ENCODE results near the gene UBE2QL1.
"Not testable (repeated sequence)": the region's sequence is repeated elsewhere in the genome, so short reads cannot be mapped to it uniquely, and the experiment has no call there.

The UBE2QL1 gene

DNA sequence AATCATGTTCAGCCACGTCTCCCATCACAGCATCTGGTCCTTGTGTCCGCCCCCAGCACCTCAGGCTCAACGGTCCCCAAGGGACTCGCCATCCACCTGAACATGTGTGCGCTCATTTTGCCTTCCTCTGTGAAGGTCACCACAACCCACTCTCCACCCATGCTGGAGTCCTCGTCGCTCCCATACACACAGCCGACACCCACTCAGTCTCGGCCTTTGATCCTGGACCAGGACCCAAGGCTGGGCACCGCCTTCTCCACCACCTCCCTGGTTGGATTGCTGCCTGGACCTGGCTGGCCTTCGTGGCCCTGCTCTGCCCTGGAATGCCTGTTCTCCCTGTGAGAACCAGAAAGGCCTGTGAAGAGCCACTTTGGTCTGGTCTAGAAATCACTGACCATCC, 60.3 kb downstream of the UBE2QL1 start:
- H3K4me3 ChIP-seq (ENCODE audit: low read depth, low read length), result no peak overlapping the region
- no peak for DNase-seq (ENCODE audit: low read depth, low spot score)
- ChIA-PET CTCF (no interaction called here), POLR2A (no interaction called here)
- TF ChIP-seq, protein P1, sequence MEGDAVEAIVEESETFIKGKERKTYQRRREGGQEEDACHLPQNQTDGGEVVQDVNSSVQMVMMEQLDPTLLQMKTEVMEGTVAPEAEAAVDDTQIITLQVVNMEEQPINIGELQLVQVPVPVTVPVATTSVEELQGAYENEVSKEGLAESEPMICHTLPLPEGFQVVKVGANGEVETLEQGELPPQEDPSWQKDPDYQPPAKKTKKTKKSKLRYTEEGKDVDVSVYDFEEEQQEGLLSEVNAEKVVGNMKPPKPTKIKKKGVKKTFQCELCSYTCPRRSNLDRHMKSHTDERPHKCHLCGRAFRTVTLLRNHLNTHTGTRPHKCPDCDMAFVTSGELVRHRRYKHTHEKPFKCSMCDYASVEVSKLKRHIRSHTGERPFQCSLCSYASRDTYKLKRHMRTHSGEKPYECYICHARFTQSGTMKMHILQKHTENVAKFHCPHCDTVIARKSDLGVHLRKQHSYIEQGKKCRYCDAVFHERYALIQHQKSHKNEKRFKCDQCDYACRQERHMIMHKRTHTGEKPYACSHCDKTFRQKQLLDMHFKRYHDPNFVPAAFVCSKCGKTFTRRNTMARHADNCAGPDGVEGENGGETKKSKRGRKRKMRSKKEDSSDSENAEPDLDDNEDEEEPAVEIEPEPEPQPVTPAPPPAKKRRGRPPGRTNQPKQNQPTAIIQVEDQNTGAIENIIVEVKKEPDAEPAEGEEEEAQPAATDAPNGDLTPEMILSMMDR (IDR thresholded peaks at IDR 0.05; ENCODE audit: insufficient read depth, low read length, missing control alignments), result no peak

- ChIA-PET CTCF (no interaction called here), POLR2A (interaction anchor here (0.6 kb wide), 1 partner anchor 523 kb away, joined by 3 read pairs; no protein-coding TSS in a partner anchor)
- no peak overlapping the region for H3K4me3 ChIP-seq (ENCODE audit: low read depth, low read length)
These were observed 61.5 kb downstream of the UBE2QL1 start for GRCh38 chr5:6510132-6510531.

GRCh38 chr5:6510973-6511372, 62.3 kb downstream of the UBE2QL1 start:
- TF ChIP-seq, protein P1 (IDR thresholded peaks at IDR 0.05; ENCODE audit: insufficient read depth, low read length, missing control alignments), result no peak
- CTCF ChIA-PET, result no interaction called here
- DNase-seq (ENCODE audit: low read depth, low spot score), result no peak
- POLR2A ChIA-PET, result no interaction called here
- no peak overlapping the region for H3K4me3 ChIP-seq (ENCODE audit: low read depth, low read length)

More at GRCh38 chr5:6510132-6510531, 61.5 kb downstream of the UBE2QL1 start:
- DNase-seq (ENCODE audit: low read depth, low spot score), result no peak
- TF ChIP-seq, protein P1 (IDR thresholded peaks at IDR 0.05; ENCODE audit: insufficient read depth, low read length, missing control alignments), result no peak

DNA sequence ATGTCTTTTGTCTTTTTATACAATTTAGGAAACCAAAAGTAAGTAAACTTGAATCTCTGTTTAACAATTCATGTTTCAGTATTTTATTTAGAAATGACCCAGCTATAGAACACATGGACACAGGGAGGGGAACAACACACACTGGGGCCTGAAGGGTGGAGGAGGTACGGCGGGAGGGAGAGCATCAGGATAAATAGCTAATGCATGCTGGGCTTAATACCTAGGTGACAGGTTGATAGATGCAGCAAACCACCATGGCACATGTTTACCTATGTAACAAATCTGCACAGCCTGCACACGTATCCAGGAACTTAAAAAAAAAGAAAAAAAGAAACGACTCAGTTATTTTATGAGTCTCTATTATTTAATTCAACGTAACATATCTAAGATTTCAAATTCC, 67.2 kb downstream of the UBE2QL1 start:
- H3K4me3 ChIP-seq (ENCODE audit: low read depth, low read length); POLR2A ChIA-PET; CTCF ChIA-PET; DNase-seq (ENCODE audit: low read depth, low spot score): not testable (repeated sequence)

GRCh38 chr5:6516823-6517222, 68.2 kb downstream of the UBE2QL1 start:
- TF ChIP-seq, protein P1 (IDR thresholded peaks at IDR 0.05; ENCODE audit: insufficient read depth, low read length, missing control alignments), result no peak
- POLR2A ChIA-PET, result no interaction called here
- H3K4me3 ChIP-seq (ENCODE audit: low read depth, low read length), result no peak overlapping the region
- no peak for DNase-seq (ENCODE audit: low read depth, low spot score)
- CTCF ChIA-PET, result no interaction called here

DNA sequence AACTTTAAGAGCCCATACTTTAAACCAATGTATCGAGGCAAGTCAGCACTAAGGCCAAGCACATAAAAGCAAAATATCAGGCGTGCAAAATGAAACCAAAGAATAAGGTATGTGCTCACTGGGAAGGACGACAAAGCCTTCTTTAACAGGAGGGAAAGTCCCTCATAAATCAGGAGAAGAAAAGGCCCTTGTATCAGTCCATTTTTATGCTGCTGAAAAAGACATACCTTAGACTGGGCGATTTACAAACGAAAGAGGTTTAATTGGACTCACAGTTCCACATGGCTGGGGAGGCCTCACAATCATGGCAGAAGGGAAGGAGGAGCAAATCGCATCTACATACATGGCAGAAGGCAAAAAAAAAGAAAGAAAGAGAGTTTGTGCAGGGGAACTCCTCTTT, 68.9 kb downstream of the UBE2QL1 start:
- TF ChIP-seq, protein P1 (IDR thresholded peaks at IDR 0.05; ENCODE audit: insufficient read depth, low read length, missing control alignments), result no peak
- H3K4me3 ChIP-seq (ENCODE audit: low read depth, low read length), result no peak overlapping the region
- CTCF ChIA-PET, result no interaction called here
- no peak for DNase-seq (ENCODE audit: low read depth, low spot score)
- POLR2A ChIA-PET, result no interaction called here

DNA sequence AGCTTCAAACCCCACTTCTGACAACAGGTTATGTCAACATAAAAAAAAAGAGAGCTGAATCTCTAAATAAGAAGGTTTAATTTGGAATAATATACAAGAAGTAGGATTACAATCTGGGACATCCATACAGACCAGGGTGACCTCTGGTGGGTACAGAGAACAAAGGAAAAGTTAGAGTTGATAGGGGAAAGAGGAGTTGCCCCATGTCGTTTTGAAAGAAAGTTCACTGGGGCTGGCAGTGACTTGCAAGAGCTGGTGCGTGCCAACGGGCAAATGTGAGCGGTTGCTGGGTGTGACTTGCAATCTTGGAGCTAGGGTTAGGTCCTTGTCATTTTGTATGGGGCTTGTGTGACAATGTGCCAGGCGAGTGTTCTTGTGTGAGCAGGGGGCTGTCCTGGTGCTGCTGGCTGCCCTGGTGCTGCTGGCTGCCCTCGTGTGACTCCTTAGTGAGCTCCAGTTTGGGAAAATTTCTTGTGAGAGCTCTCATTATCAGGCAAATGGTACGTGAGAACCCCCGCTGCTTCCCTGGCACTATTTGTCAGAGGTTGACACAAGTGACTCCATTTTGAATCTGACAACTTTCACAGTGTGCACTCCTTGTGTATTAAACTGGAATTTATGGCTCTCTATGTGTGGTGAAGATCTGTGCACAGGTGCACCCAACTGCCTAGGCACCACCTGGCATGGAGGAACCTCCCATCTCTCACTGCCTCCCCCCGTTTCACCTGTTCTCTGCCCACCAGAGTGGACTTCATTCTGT, 69.8 kb downstream of the UBE2QL1 start:
- POLR2A ChIA-PET, result no interaction called here
- CTCF ChIA-PET, result no interaction called here

More for the DNA sequence above, 69.8 kb downstream of the UBE2QL1 start:
- no peak overlapping the region for H3K4me3 ChIP-seq (ENCODE audit: low read depth, low read length)
- TF ChIP-seq, protein P1 (IDR thresholded peaks at IDR 0.05; ENCODE audit: insufficient read depth, low read length, missing control alignments), result no peak
- DNase-seq (ENCODE audit: low read depth, low spot score), result no peak
